Loucy (cell line): ENCODE measurements around the gene SNAI1.

Experiments
- H2AFZ ChIP-seq: fragments of 200-600 bp; sonication (generic); 2 replicates; pipeline ENCODE4 v1.6.0; 2016; ENCODE audit warnings: antibody characterized with exemption, mild to moderate bottlenecking, low read length, moderate library complexity
- H3F3A ChIP-seq: fragments of 200-600 bp; 2 replicates; pipeline ENCODE4 v1.6.0; 2016; ENCODE audit warnings: antibody characterized with exemption, low read depth, mild to moderate bottlenecking
- H3K27me3 ChIP-seq: fragments of 200-600 bp; sonication (generic); 2 replicates; pipeline ENCODE4 v1.6.1; 2014; ENCODE audit warnings: low read length, mild to moderate bottlenecking; ENCODE audit not compliant: insufficient read depth, poor library complexity, severe bottlenecking
- H3K36me3 ChIP-seq: fragments of 200-600 bp; sonication (generic); 2 replicates; pipeline ENCODE4 v1.6.1; 2016; ENCODE audit warnings: low read length; ENCODE audit not compliant: insufficient read depth
- H3K4me1 ChIP-seq: fragments of 200-600 bp; sonication (generic); 2 replicates; pipeline ENCODE4 v1.5.1; 2014; ENCODE audit warnings: low read length, mild to moderate bottlenecking; ENCODE audit not compliant: insufficient read depth, poor library complexity, severe bottlenecking
- H3K4me2 ChIP-seq: fragments of 200-600 bp; sonication (generic); 2 replicates; pipeline ENCODE4 v1.6.0; 2014; ENCODE audit warnings: antibody characterized with exemption, low read length, low read depth, mild to moderate bottlenecking; ENCODE audit not compliant: poor library complexity, severe bottlenecking
- H3K4me3 ChIP-seq: fragments of 200-600 bp; sonication (generic); 2 replicates; pipeline ENCODE4 v1.5.1; 2014; ENCODE audit warnings: low read length, mild to moderate bottlenecking, mixed read lengths; ENCODE audit not compliant: poor library complexity, severe bottlenecking
- H3K79me2 ChIP-seq: fragments of 200-600 bp; sonication (generic); 2 replicates; pipeline ENCODE4 v1.6.1; 2014; ENCODE audit warnings: low read length; ENCODE audit not compliant: insufficient read depth
- H3K9ac ChIP-seq: fragments of 200-600 bp; sonication (generic); 2 replicates; pipeline ENCODE4 v1.6.0; 2014; ENCODE audit warnings: mild to moderate bottlenecking, low read depth, low read length, moderate library complexity; ENCODE audit not compliant: poor library complexity, severe bottlenecking
- H3K9me2 ChIP-seq: fragments of 200-600 bp; sonication (generic); replicated peaks from 2 replicates; pipeline ENCODE4 v1.6.1; 2016; ENCODE audit warnings: low read depth, low read length, mixed read lengths
- H3K9me3 ChIP-seq: fragments of 200-600 bp; sonication (generic); 2 replicates; pipeline ENCODE4 v1.6.1; 2014; ENCODE audit warnings: mild to moderate bottlenecking, antibody characterized with exemption, low read length, low read depth; ENCODE audit not compliant: insufficient read depth
- H4K20me1 ChIP-seq: fragments of 200-600 bp; sonication (generic); 2 replicates; pipeline ENCODE4 v1.6.0; 2014; ENCODE audit warnings: antibody characterized with exemption, low read length, mild to moderate bottlenecking; ENCODE audit not compliant: insufficient read depth, poor library complexity, severe bottlenecking
- EZH2phosphoT487 ChIP-seq: fragments of 200-600 bp; IDR thresholded peaks from 2 replicates; pipeline ENCODE4 v1.6.1; 2018; ENCODE audit warnings: antibody characterized with exemption, mild to moderate bottlenecking, moderate library complexity, borderline replicate concordance
- TF ChIP-seq, protein P1 (sequence below): fragments of 200-600 bp; sonication (generic); conservative IDR thresholded peaks from 2 replicates; pipeline ENCODE4 v1.5.1; 2014; ENCODE audit warnings: mild to moderate bottlenecking, antibody characterized with exemption, low read length

SNAI1 gene

GRCh38 chr20:49986049-49986448 lies 3.3 kb downstream of the SNAI1 start:
- H3K27me3 ChIP-seq = no peaks in the 10 kb centered on the region
- no peaks in the 10 kb centered on the region for H3K9me2 ChIP-seq
- no peak overlapping the region for H2AFZ ChIP-seq
- no peak overlapping the region for H3K4me2 ChIP-seq
- H3K36me3 ChIP-seq = no peaks in the 10 kb centered on the region
- H3F3A ChIP-seq = no peaks in the 10 kb centered on the region
- peaks cover 4% of the 10 kb centered on the region for H3K4me1 ChIP-seq
- no peaks in the 10 kb centered on the region for H3K9me3 ChIP-seq
- no peaks in the 10 kb centered on the region for H4K20me1 ChIP-seq
- H3K9ac ChIP-seq = no peak overlapping the region
- TF ChIP-seq, protein P1, sequence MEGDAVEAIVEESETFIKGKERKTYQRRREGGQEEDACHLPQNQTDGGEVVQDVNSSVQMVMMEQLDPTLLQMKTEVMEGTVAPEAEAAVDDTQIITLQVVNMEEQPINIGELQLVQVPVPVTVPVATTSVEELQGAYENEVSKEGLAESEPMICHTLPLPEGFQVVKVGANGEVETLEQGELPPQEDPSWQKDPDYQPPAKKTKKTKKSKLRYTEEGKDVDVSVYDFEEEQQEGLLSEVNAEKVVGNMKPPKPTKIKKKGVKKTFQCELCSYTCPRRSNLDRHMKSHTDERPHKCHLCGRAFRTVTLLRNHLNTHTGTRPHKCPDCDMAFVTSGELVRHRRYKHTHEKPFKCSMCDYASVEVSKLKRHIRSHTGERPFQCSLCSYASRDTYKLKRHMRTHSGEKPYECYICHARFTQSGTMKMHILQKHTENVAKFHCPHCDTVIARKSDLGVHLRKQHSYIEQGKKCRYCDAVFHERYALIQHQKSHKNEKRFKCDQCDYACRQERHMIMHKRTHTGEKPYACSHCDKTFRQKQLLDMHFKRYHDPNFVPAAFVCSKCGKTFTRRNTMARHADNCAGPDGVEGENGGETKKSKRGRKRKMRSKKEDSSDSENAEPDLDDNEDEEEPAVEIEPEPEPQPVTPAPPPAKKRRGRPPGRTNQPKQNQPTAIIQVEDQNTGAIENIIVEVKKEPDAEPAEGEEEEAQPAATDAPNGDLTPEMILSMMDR = no peak
- TF ChIP-seq EZH2phosphoT487 = no peak
- no peaks in the 10 kb centered on the region for H3K79me2 ChIP-seq
- no peak overlapping the region for H3K4me3 ChIP-seq

GRCh38 chr20:49987015-49987867 lies 4.5 kb downstream of the SNAI1 start:
- no peaks in the 10 kb centered on the region for H3F3A ChIP-seq
- H3K4me3 ChIP-seq = no peak overlapping the region
- H3K36me3 ChIP-seq = no peaks in the 10 kb centered on the region
- peaks cover 4% of the 10 kb centered on the region for H3K4me1 ChIP-seq
- H3K4me2 ChIP-seq = no peak overlapping the region
- no peaks in the 10 kb centered on the region for H3K27me3 ChIP-seq
- H4K20me1 ChIP-seq = no peaks in the 10 kb centered on the region
- H2AFZ ChIP-seq = no peak overlapping the region
- H3K9ac ChIP-seq = no peak overlapping the region
- no peaks in the 10 kb centered on the region for H3K9me3 ChIP-seq
- H3K9me2 ChIP-seq = no peaks in the 10 kb centered on the region
- no peaks in the 10 kb centered on the region for H3K79me2 ChIP-seq
- TF ChIP-seq, protein P1 = no peak
- TF ChIP-seq EZH2phosphoT487 = no peak

DNA sequence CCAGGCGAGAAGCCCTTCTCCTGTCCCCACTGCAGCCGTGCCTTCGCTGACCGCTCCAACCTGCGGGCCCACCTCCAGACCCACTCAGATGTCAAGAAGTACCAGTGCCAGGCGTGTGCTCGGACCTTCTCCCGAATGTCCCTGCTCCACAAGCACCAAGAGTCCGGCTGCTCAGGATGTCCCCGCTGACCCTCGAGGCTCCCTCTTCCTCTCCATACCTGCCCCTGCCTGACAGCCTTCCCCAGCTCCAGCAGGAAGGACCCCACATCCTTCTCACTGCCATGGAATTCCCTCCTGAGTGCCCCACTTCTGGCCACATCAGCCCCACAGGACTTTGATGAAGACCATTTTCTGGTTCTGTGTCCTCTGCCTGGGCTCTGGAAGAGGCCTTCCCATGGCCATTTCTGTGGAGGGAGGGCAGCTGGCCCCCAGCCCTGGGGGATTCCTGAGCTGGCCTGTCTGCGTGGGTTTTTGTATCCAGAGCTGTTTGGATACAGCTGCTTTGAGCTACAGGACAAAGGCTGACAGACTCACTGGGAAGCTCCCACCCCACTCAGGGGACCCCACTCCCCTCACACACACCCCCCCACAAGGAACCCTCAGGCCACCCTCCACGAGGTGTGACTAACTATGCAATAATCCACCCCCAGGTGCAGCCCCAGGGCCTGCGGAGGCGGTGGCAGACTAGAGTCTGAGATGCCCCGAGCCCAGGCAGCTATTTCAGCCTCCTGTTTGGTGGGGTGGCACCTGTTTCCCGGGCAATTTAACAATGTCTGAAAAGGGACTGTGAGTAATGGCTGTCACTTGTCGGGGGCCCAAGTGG lies 5.3 kb downstream of the SNAI1 start:
- Histone ChIP-seq H3K36me3 (no peaks in the 10 kb centered on the region), H3K79me2 (no peaks in the 10 kb centered on the region), H2AFZ (no peak overlapping the region), H3F3A (no peaks in the 10 kb centered on the region), H3K9me3 (no peaks in the 10 kb centered on the region), H3K4me1 (peaks cover under 1% of the 10 kb centered on the region), H4K20me1 (no peaks in the 10 kb centered on the region), H3K4me2 (no peak overlapping the region), H3K9ac (no peak overlapping the region), H3K4me3 (no peak overlapping the region), H3K27me3 (no peaks in the 10 kb centered on the region), H3K9me2 (no peaks in the 10 kb centered on the region)
- TF ChIP-seq EZH2phosphoT487 = no peak
- TF ChIP-seq, protein P1 = no peak
